Endothelial cell (in vitro differentiated cells): ENCODE measurements around the gene MFAP1. TPM values are rescaled to one million over a fixed set of nuclear protein-coding genes. Genes with fewer than 3 reads are reported as not detected.
A peak's percentile ranks its signal among the peaks of the same experiment; 100 is the strongest.
"Not testable (repeated sequence)": the region's sequence is repeated elsewhere in the genome, so short reads cannot be mapped to it uniquely, and the experiment has no call there.

Source experiments
- DNase-seq: peaks from one replicate; pipeline ENCODE4 v3.0.0; 2021; ENCODE audit warnings: low spot score
- H3K27ac Mint-ChIP-seq: one replicate; pipeline ENCODE4 v1.8.0; 2021; ENCODE audit warnings: mixed read lengths, inconsistent platforms; ENCODE audit not compliant: unreplicated experiment
- H3K27me3 Mint-ChIP-seq: one replicate; pipeline ENCODE4 v1.8.0; 2021; ENCODE audit warnings: mild to moderate bottlenecking, moderate library complexity, mixed read lengths, inconsistent platforms; ENCODE audit not compliant: unreplicated experiment
- H3K36me3 Mint-ChIP-seq: one replicate; pipeline ENCODE4 v1.8.0; 2021; ENCODE audit warnings: mild to moderate bottlenecking, low read depth, mixed read lengths, inconsistent platforms; ENCODE audit not compliant: unreplicated experiment
- H3K4me1 Mint-ChIP-seq: one replicate; pipeline ENCODE4 v1.8.0; 2021; ENCODE audit warnings: mild to moderate bottlenecking, mixed read lengths, inconsistent platforms; ENCODE audit not compliant: unreplicated experiment
- H3K4me3 Mint-ChIP-seq: one replicate; pipeline ENCODE4 v1.8.0; 2021; ENCODE audit warnings: mild to moderate bottlenecking, mixed read lengths, inconsistent platforms; ENCODE audit not compliant: unreplicated experiment
- H3K9me3 Mint-ChIP-seq: one replicate; pipeline ENCODE4 v1.8.0; 2021; ENCODE audit warnings: mixed read lengths, inconsistent platforms; ENCODE audit not compliant: unreplicated experiment
- total RNA-seq: library from RNA; stranded (reverse); fragmentation: NEBNext Ultra II Directional; extraction: Animal tissue kit (Norgen Biotek cat#: 25700); gene quantifications from one replicate; pipeline ENCODE4 v1.2.1, GENCODE V29; 2021; ENCODE audit not compliant: unreplicated experiment
- TF ChIP-seq, protein P1 (sequence below): fragments of 200-600 bp; sonication (generic); IDR thresholded peaks from one replicate; pipeline ENCODE4 v1.5.0; 2021; ENCODE audit warnings: antibody characterized with exemption; ENCODE audit not compliant: unreplicated experiment

The MFAP1 gene
- total RNA-seq, 1 donor from 2014 or later = 28.6 TPM

DNA sequence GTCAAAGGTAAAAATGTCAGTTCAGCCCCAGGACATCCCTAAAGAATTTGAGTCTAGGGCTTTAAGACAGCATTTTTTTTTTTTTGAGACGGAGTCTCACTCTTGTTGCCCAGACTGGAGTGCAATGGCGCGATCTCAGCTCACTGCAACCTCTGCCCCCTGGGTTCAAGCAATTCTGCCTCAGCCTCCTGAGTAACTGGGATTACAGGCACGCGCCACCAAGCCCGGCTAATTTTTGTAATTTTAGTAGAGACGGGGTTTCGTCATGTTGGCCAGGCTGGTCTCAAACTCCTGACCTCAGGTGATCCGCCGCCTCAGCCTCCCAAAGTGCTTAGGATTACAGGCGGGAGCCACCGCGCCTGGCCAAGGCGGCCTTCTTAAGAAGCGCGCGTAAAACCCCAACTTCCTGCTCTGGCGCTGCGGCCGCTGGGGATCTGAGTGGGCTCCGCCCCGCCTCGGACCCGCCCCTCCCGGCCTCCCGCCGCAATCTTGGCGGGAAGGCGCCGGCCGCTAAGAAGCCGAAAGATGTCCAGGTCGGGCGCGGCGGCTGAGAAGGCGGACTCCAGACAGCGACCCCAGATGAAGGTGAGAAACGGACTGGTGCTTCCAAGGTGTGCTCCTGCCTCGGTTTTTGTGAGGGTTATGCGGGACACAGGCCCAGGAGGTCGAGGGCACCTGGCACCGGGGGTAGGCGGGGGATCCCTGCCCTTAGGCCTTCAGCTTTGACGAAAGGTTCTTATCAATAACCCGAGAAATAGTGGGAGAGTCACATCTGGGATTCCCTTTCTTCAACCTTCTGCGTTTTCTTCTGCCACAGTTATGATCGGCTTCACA lies 2.2 kb upstream of the MFAP1 start, which contains the start of gene WDR76:
WDR76 (plus strand) TSS at position 495 of the 834 bp plus-strand sequence; CDS start at position 526, 31 bp downstream.
- no peak within 1 kb of the TSS for H3K27ac Mint-ChIP-seq
- H3K36me3 Mint-ChIP-seq = peaks cover 4% of the 10 kb centered on the region
- peak within 1 kb of the TSS; percentile 73 for H3K4me3 Mint-ChIP-seq
- TF ChIP-seq, protein P1, sequence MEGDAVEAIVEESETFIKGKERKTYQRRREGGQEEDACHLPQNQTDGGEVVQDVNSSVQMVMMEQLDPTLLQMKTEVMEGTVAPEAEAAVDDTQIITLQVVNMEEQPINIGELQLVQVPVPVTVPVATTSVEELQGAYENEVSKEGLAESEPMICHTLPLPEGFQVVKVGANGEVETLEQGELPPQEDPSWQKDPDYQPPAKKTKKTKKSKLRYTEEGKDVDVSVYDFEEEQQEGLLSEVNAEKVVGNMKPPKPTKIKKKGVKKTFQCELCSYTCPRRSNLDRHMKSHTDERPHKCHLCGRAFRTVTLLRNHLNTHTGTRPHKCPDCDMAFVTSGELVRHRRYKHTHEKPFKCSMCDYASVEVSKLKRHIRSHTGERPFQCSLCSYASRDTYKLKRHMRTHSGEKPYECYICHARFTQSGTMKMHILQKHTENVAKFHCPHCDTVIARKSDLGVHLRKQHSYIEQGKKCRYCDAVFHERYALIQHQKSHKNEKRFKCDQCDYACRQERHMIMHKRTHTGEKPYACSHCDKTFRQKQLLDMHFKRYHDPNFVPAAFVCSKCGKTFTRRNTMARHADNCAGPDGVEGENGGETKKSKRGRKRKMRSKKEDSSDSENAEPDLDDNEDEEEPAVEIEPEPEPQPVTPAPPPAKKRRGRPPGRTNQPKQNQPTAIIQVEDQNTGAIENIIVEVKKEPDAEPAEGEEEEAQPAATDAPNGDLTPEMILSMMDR = no peak
- H3K27me3 Mint-ChIP-seq = peaks cover 2% of the 10 kb centered on the region
- H3K4me1 Mint-ChIP-seq = peaks cover 9% of the 10 kb centered on the region
- peak; percentile 68 for DNase-seq
- H3K9me3 Mint-ChIP-seq = no peaks in the 10 kb centered on the region

DNA sequence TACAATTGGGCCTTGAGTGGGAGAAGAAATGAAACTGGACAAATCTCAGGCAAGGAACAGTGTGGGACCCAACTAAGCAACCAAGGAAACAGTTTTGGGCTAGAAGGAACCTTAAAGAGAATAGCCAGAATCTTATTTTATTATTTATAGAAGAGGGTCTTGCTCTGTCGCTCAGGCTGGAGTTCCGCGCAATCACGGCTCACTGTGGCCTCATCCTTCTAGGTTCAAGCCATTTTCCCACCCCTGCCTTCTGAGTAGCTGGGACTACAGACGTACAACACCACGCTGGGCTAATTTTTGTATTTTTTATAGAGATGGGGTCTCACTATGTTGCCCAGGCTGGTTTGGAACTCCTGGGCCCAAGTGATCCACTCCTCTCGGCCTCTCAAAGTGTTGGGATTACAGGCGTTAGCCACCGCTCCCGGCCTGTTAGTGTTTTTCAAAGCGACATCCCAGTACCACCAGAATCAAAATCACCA lies 1.6 kb upstream of the MFAP1 start:
- DNase-seq = no peak
- Mint-ChIP-seq H3K27me3 (peaks cover 2% of the 10 kb centered on the region), H3K27ac (no peak overlapping the region), H3K4me3 (no peak overlapping the region), H3K4me1 (peaks cover 9% of the 10 kb centered on the region), H3K36me3 (peaks cover 4% of the 10 kb centered on the region), H3K9me3 (no peaks in the 10 kb centered on the region)
- TF ChIP-seq, protein P1 = no peak

DNA sequence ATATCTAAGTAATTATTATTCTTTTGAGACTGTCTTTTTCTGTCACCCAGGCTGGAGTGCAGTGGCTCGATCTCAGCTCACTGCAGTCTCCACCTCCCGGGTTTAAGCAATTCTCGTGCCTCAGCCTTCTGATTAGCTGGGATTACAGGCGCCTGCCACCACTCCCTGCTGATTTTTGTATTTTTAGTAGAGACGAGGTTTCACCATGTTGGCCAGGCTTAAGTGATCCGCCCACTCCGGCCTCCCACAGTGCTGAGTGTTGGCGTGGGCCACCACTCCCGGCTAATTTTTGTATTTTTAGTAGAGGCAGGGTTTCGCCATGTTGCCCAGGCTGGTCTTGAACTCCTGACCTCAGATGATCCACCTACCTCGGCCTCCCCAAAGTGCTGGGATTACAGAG lies 815 bp upstream of the MFAP1 start:
- H3K4me3 Mint-ChIP-seq, H3K4me1 Mint-ChIP-seq, H3K27ac Mint-ChIP-seq, H3K9me3 Mint-ChIP-seq, H3K36me3 Mint-ChIP-seq, H3K27me3 Mint-ChIP-seq, DNase-seq: not testable (repeated sequence)

DNA sequence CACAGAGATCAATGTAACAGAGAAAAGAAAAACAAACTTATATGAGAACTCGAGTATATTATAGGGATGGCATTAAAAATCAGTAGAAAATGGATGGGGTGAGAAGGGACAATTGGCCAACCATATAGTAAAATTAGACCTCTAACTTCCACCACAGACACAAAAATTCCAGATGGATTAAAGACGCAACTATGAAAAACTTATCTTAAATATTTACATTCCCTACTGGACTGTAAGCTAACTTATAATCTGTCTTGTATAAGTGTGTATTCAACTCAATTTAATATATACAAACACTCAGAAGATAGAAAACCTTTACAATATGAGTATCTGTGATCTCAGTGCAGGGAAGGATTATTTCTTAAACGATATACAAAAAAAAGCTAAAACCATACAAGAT lies 3.0 kb downstream of the MFAP1 start:
- Mint-ChIP-seq H3K27ac (no peak overlapping the region), H3K4me1 (peaks cover 9% of the 10 kb centered on the region), H3K4me3 (no peak overlapping the region), H3K9me3 (no peaks in the 10 kb centered on the region), H3K27me3 (peaks cover 2% of the 10 kb centered on the region), H3K36me3 (peaks cover 7% of the 10 kb centered on the region)
- TF ChIP-seq, protein P1 = no peak
- DNase-seq = no peak

DNA sequence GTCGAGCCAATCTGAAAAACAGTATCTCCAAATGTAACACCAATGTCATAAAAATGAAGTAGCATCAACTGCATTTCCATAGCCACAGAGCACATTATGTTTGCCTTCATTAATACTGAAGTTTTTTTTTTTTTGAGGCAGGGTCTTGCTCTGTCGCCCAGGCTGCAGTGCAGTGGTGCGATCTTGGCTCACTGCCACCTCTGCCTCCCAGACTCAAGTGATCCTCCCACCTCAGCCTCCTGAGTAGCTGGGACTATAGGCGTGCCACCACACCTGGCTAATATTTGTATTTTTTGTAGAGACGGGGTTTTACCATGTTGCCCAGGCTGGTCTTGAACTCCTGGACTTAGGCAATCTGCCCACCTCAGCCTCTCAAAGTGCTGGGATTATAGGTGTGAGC lies 9.4 kb downstream of the MFAP1 start:
- H3K4me1 Mint-ChIP-seq, H3K27me3 Mint-ChIP-seq, DNase-seq, H3K9me3 Mint-ChIP-seq, H3K27ac Mint-ChIP-seq, H3K4me3 Mint-ChIP-seq: not testable (repeated sequence)
- peaks cover 24% of the 10 kb centered on the region for H3K36me3 Mint-ChIP-seq

DNA sequence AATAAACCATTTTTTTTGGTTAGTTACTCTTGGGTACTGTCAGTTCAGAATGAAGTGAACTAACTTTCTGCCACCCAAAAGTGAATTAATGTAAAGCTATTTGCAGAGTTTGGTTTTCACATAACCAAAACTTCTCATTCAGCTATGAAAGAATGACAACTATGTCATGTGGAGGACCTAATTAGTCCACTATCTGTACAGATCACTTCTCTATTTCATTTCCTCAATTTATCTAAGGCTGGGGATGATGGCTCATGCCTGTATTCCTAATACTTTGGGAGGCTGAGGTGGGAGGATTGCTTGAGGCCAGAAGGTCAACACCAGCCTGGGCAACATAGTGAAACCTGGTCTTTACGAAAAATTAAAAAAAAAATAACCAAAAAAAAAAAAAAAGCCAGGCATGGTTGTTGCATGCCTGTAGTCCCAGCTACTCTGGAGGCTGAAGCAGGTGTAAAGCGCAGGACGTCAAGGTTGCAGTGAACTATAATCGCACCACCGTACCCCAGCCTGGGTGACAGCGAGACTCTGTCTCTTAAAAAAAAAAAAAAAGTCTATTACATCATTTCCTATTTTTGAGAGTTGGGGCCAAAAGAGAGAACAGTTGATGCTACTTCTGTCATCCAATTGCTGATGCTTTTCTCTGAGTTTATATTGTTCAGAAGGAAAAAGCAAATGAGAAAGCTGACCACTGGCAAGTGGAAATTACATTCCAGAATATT lies 15.4 kb downstream of the MFAP1 start:
- DNase-seq = no peak
- H3K27ac Mint-ChIP-seq = no peak overlapping the region
- H3K27me3 Mint-ChIP-seq = peaks cover 2% of the 10 kb centered on the region
- TF ChIP-seq, protein P1 = no peak
- no peak overlapping the region for H3K4me3 Mint-ChIP-seq
- no peaks in the 10 kb centered on the region for H3K9me3 Mint-ChIP-seq
- H3K36me3 Mint-ChIP-seq = peaks cover 41% of the 10 kb centered on the region
- H3K4me1 Mint-ChIP-seq = no peaks in the 10 kb centered on the region
